NT2/D1 (cell line): ENCODE results near the gene TPSAB1.
"Not testable (repeated sequence)": the region's sequence is repeated elsewhere in the genome, so short reads cannot be mapped to it uniquely, and the experiment has no call there.

Experiments
- DNase-seq: peaks from one replicate; pipeline ENCODE4 v3.0.0-alpha.2; 2011; ENCODE audit warnings: low read depth, low spot score
- H3K27me3 ChIP-seq: 2 replicates; pipeline ENCODE4 v1.6.0; 2011; ENCODE audit warnings: mild to moderate bottlenecking; ENCODE audit not compliant: insufficient read length, insufficient read depth
- H3K36me3 ChIP-seq: 2 replicates; pipeline ENCODE4 v1.6.1; 2011; ENCODE audit warnings: mild to moderate bottlenecking, low read length, mixed read lengths; ENCODE audit not compliant: insufficient read depth, insufficient read length
- H3K4me1 ChIP-seq: 2 replicates; pipeline ENCODE4 v1.5.1; 2011; ENCODE audit not compliant: insufficient read depth, insufficient read length
- H3K4me3 ChIP-seq: 2 replicates; pipeline ENCODE4 v1.5.1; 2011; ENCODE audit warnings: low read depth; ENCODE audit not compliant: insufficient read length
- H3K9ac ChIP-seq: 2 replicates; pipeline ENCODE4 v1.6.0; 2011; ENCODE audit warnings: low read depth; ENCODE audit not compliant: insufficient read length
- H3K9me3 ChIP-seq: 2 replicates; pipeline ENCODE4 v1.5.1; 2011; ENCODE audit warnings: mild to moderate bottlenecking, low read length; ENCODE audit not compliant: insufficient read depth
- SUZ12 ChIP-seq: IDR thresholded peaks from 2 replicates; pipeline ENCODE4 v1.6.1; 2011; ENCODE audit not compliant: insufficient read length, insufficient read depth; ENCODE audit errors: extremely low read depth
- YY1 ChIP-seq: IDR thresholded peaks from 2 replicates; pipeline ENCODE4 v1.6.1; 2011; ENCODE audit not compliant: insufficient read length, insufficient read depth
- ZNF274 ChIP-seq: IDR thresholded peaks from 2 replicates; pipeline ENCODE4 v1.6.1; 2011; ENCODE audit warnings: mild to moderate bottlenecking, low read depth, low read length

TPSAB1 gene

DNA sequence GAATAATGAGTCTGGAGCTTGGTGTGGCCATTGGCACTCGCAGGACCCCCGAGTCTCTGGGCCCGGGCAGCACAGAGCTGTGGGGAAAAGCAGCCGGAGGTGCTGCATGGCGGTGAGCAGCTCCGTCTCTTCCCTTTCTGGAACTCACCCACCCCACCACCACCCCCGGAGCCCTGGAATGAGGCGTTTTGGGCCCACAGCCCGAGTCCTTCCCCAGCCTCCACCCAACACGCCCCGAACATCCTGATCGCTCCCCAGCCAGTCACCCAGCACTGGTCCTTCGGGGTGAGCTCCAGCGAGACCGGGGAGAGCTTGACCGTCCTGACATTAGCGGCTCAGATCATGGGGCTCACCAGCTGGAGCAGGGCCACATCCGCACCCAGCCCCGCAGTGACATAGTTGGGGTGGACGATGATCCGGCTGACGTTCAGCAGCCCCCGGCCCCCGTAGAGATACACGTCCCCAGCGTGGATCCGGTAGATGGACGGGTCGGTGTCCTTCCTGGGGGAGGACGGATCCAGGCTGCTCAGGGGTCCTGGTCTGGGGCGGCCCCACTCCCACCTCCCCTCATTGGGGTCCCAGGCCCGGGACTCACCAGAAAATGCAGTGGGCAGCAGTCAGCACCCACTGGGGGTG is 21.8 kb downstream of the TPSAB1 start:
- no peak overlapping the region for H3K4me3 ChIP-seq
- peaks cover 53% of the 10 kb centered on the region for H3K27me3 ChIP-seq
- H3K4me1 ChIP-seq, result no peaks in the 10 kb centered on the region
- H3K9ac ChIP-seq, result no peak overlapping the region
- no peaks in the 10 kb centered on the region for H3K36me3 ChIP-seq
- no peaks in the 10 kb centered on the region; the same call in 1 of the 2 replicates for H3K9me3 ChIP-seq
- no peak for TF ChIP-seq SUZ12
- TF ChIP-seq ZNF274, result no peak
- no peak for TF ChIP-seq YY1
- no peak for DNase-seq

GRCh38 chr16:1262846-1263221 is 22.3 kb downstream of the TPSAB1 start:
- no peak for TF ChIP-seq YY1
- TF ChIP-seq ZNF274, result no peak
- Histone ChIP-seq H3K36me3 (no peaks in the 10 kb centered on the region), H3K4me3 (no peak overlapping the region), H3K9ac (no peak overlapping the region), H3K4me1 (no peaks in the 10 kb centered on the region), H3K27me3 (peaks cover 48% of the 10 kb centered on the region), H3K9me3 (no peaks in the 10 kb centered on the region; the same call in 1 of the 2 replicates)
- DNase-seq, result no peak

DNA sequence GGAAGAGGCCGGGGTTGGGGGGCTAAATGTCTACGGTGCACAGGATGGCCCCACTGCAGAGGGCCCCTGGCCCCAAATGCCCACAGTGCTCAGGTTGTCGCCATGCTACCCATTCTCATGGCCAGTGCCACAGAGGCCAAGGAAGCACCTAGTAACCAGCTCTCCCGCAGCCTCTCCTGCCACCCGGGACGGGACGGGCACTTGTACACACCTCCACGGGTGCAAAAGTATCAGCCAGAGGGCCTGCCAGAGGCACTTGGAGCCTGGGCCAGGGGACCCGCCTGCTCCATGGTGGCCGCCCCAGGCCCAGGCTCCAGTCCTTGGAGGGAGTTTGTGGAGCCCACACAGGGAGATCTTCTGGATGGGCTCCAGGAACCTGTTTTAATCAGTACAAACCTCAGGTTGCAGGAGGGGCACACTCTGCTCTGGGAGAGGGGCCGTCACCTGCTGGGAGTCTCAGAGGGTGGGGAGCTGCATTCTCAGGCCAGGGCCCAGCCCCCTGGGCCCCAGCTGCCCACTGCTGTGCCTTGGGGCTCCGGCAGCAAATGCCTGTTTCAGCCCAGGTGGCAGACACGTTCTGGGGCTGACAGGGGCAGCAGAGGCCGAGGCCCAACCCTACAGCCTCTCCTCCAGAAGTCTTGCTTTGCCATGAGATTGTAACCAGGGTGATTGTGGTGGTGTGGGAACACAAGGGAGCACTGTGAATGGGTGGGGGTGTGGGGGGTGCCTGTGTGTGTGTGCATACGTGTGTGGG is 23.3 kb downstream of the TPSAB1 start:
- Histone ChIP-seq H3K36me3 (no peaks in the 10 kb centered on the region), H3K4me3 (no peak overlapping the region), H3K9ac (peak overlapping the region; percentile 1), H3K9me3 (no peaks in the 10 kb centered on the region; the same call in 1 of the 2 replicates), H3K27me3 (peaks cover 48% of the 10 kb centered on the region), H3K4me1 (no peaks in the 10 kb centered on the region)
- TF ChIP-seq ZNF274 (no peak), SUZ12 (no peak), YY1 (no peak)
- DNase-seq, result no peak

GRCh38 chr16:1264345-1265089 is 24.0 kb downstream of the TPSAB1 start:
- Histone ChIP-seq H3K4me1 (no peaks in the 10 kb centered on the region), H3K27me3 (peaks cover 40% of the 10 kb centered on the region), H3K9ac (no peak overlapping the region), H3K9me3 (no peaks in the 10 kb centered on the region; the same call in 1 of the 2 replicates), H3K4me3 (no peak overlapping the region), H3K36me3 (no peaks in the 10 kb centered on the region)
- DNase-seq, result no peak
- TF ChIP-seq ZNF274 (no peak), SUZ12 (no peak), YY1 (no peak)

DNA sequence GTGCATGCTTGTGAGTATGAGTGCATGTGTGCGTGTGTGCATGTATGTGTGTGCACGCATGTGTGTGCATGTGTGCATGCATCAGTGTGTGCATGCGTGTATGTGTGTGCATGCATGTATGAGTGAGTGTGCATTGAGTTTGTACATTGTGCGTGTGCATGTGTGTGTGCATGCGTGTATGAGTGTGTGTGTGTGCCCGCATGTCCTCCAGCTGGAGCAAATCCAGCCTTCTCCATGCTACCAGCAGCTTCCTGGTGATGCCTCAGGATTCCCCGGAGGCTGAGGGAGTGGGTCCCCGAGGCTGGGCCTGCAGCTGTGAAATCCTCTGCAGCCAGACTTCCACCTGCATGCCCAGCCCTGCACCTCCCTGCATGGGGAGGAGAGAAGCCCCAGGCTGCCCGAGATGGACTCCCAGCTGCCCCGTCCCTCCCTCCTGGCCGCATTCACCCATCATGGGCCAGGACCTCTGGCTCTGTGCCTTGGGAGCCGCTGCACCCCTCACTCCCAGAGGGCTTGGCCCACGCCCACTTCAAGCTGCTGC is 24.7 kb downstream of the TPSAB1 start:
- DNase-seq, result no peak
- TF ChIP-seq SUZ12 (no peak), YY1 (no peak), ZNF274 (no peak)

DNA sequence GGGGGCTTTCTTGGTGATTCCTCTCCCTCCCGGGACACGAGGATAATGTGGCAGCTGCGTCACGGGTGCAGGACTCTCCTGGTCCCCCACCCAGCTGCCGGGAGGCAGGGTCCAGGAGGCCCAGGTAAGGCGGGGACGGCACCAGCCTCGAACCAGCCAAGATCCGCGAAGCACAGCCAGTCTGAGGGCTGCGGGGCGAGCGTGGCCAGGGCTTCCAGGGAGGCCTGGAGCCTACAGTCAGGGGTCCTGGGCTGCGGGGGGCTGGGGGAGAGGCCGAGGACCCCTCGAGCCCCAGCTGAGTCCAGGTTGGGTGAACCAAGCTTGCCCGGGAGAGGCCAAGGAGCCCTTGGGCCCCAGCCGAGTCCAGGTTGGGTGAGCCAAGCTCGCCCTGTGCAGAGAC is 25.3 kb downstream of the TPSAB1 start:
- Histone ChIP-seq H3K4me1 (no peaks in the 10 kb centered on the region), H3K9ac (no peak overlapping the region), H3K9me3 (no peaks in the 10 kb centered on the region; the same call in 1 of the 2 replicates), H3K27me3 (peaks cover 27% of the 10 kb centered on the region), H3K4me3 (no peak overlapping the region), H3K36me3 (no peaks in the 10 kb centered on the region)
- no peak for DNase-seq
- TF ChIP-seq YY1, result no peak
- TF ChIP-seq ZNF274, result no peak
- no peak for TF ChIP-seq SUZ12

More for the DNA sequence above, 24.7 kb downstream of the TPSAB1 start:
- H3K4me1 ChIP-seq, result no peaks in the 10 kb centered on the region
- no peak overlapping the region for H3K9ac ChIP-seq
- peaks cover 34% of the 10 kb centered on the region for H3K27me3 ChIP-seq
- H3K9me3 ChIP-seq, result no peaks in the 10 kb centered on the region; the same call in 1 of the 2 replicates
- H3K4me3 ChIP-seq, result no peak overlapping the region
- no peaks in the 10 kb centered on the region for H3K36me3 ChIP-seq

- not testable (repeated sequence) for H3K36me3 ChIP-seq, DNase-seq
Measured at GRCh38 chr16:1269418-1269817, 28.9 kb downstream of the TPSAB1 start.

More at GRCh38 chr16:1269418-1269817, 28.9 kb downstream of the TPSAB1 start:
- H3K4me3 ChIP-seq, H3K4me1 ChIP-seq, H3K9ac ChIP-seq, H3K9me3 ChIP-seq: not testable (repeated sequence)
- peaks cover 29% of the 10 kb centered on the region for H3K27me3 ChIP-seq
